ENCODE results near the gene FBXL19. TPM values are rescaled to one million over a fixed set of nuclear protein-coding genes. Genes with fewer than 3 reads are reported as not detected.

Gene FBXL19
- total and polyA plus RNA-seq, 2 of the 13 experiments (the other 11 are each of a cell fraction or from before 2014, with no cell fraction given), result 6.0 to 13.7 TPM

DNA sequence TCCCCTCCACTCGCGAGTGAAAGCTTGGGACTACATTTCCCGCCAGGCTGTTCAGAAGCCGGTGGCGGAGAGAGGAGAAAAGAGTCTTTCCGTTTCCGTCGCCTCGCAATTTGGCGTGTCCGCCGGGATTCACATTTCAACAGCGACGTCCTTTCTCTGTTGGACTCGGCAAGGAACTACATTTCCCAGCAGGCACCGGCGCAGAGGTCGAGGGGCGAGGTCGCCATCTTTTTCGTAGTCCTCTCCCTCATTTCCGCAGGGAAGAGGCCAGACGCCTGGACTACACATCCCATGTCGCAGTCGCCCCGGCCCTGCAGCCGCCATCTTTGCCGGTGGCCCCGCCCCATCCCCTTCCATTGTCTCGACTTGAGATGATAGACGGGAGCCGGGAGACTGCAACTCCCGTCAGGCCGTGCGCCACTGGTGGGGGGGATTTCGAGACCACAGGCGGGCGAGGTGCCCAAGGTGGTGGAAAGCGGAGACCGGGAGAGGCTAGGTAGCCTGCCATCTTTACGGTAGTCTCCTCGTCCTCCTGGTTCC is 882 bp upstream of the FBXL19 start (continued):
- TF ChIP-seq, protein P1, sequence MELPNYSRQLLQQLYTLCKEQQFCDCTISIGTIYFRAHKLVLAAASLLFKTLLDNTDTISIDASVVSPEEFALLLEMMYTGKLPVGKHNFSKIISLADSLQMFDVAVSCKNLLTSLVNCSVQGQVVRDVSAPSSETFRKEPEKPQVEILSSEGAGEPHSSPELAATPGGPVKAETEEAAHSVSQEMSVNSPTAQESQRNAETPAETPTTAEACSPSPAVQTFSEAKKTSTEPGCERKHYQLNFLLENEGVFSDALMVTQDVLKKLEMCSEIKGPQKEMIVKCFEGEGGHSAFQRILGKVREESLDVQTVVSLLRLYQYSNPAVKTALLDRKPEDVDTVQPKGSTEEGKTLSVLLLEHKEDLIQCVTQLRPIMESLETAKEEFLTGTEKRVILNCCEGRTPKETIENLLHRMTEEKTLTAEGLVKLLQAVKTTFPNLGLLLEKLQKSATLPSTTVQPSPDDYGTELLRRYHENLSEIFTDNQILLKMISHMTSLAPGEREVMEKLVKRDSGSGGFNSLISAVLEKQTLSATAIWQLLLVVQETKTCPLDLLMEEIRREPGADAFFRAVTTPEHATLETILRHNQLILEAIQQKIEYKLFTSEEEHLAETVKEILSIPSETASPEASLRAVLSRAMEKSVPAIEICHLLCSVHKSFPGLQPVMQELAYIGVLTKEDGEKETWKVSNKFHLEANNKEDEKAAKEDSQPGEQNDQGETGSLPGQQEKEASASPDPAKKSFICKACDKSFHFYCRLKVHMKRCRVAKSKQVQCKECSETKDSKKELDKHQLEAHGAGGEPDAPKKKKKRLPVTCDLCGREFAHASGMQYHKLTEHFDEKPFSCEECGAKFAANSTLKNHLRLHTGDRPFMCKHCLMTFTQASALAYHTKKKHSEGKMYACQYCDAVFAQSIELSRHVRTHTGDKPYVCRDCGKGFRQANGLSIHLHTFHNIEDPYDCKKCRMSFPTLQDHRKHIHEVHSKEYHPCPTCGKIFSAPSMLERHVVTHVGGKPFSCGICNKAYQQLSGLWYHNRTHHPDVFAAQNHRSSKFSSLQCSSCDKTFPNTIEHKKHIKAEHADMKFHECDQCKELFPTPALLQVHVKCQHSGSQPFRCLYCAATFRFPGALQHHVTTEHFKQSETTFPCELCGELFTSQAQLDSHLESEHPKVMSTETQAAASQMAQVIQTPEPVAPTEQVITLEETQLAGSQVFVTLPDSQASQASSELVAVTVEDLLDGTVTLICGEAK (IDR thresholded peaks at IDR 0.05), result peak; percentile 77
- TF ChIP-seq, protein P1 (CRISPR knock-in tag; IDR thresholded peaks at IDR 0.05), result peak; percentile 34; the same call in 1 of the 2 replicates
- no peak for TF ChIP-seq MTA1 (CRISPR knock-in tag; IDR thresholded peaks at IDR 0.05; ENCODE audit: borderline replicate concordance)
- TF ChIP-seq NR2C2 (CRISPR knock-in tag; IDR thresholded peaks at IDR 0.05; ENCODE audit: borderline replicate concordance), result peak; percentile 99
- 0 out of 2 replicates have a peak, but pooled peaks have one; percentile 76 for TF ChIP-seq SMAD3 (CRISPR knock-in tag; IDR thresholded peaks at IDR 0.05)
- peak; percentile 59 for TF ChIP-seq NFYB (CRISPR knock-in tag; IDR thresholded peaks at IDR 0.05)
- TF ChIP-seq NFYC (CRISPR knock-in tag; IDR thresholded peaks at IDR 0.05), result peak; percentile 71
- TF ChIP-seq, protein P2, sequence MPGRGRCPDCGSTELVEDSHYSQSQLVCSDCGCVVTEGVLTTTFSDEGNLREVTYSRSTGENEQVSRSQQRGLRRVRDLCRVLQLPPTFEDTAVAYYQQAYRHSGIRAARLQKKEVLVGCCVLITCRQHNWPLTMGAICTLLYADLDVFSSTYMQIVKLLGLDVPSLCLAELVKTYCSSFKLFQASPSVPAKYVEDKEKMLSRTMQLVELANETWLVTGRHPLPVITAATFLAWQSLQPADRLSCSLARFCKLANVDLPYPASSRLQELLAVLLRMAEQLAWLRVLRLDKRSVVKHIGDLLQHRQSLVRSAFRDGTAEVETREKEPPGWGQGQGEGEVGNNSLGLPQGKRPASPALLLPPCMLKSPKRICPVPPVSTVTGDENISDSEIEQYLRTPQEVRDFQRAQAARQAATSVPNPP (CRISPR knock-in tag; IDR thresholded peaks at IDR 0.05), result peak; percentile 86; the same call in 1 of the 2 replicates
- TF ChIP-seq ZNF350 (CRISPR knock-in tag; IDR thresholded peaks at IDR 0.05; ENCODE audit: borderline replicate concordance, low read depth), result peak; percentile 97
- TF ChIP-seq SAP130 (CRISPR knock-in tag; IDR thresholded peaks at IDR 0.05; ENCODE audit: low read depth), result peak; percentile 85
- TF ChIP-seq SUZ12 (IDR thresholded peaks at IDR 0.05; ENCODE audit: low read depth, low read length), result peak; percentile 93
- no peak for TF ChIP-seq LCORL (IDR thresholded peaks at IDR 0.05)
- TF ChIP-seq LCORL (CRISPR knock-in tag; IDR thresholded peaks at IDR 0.05), result peak; percentile 47
- peak; percentile 62 for TF ChIP-seq MED1 (CRISPR knock-in tag; IDR thresholded peaks at IDR 0.05)
- no peak for TF ChIP-seq ZSCAN20 (CRISPR knock-in tag; IDR thresholded peaks at IDR 0.05; ENCODE audit: borderline replicate concordance)
- peak; percentile 24; the same call in 1 of the 2 replicates for TF ChIP-seq MYNN (CRISPR knock-in tag; IDR thresholded peaks at IDR 0.05; ENCODE audit: low read depth)
- TF ChIP-seq ZNF83 (CRISPR knock-in tag; IDR thresholded peaks at IDR 0.05; ENCODE audit: borderline replicate concordance), result 0 out of 2 replicates have a peak, but pooled peaks have one; percentile 52
- TF ChIP-seq ZSCAN31 (CRISPR knock-in tag; IDR thresholded peaks at IDR 0.05; ENCODE audit: low read depth), result 0 out of 2 replicates have a peak, but pooled peaks have one; percentile 17
- no peak; the same call in 1 of the 2 replicates for TF ChIP-seq SRY (CRISPR knock-in tag; IDR thresholded peaks at IDR 0.05)
- peak; percentile 37; the same call in 1 of the 2 replicates for TF ChIP-seq SALL1 (CRISPR knock-in tag; IDR thresholded peaks at IDR 0.05)
- TF ChIP-seq TCF12 (IDR thresholded peaks at IDR 0.05), result no peak
- TF ChIP-seq TCF12 (CRISPR knock-in tag; IDR thresholded peaks at IDR 0.05), result peak; percentile 57; the same call in 1 of the 2 replicates

All from HepG2 (cell line).